HG03108 (cell line): ENCODE results near the gene UBA1.

Experiments
- ATAC-seq: cut with Tn5 transposase; IDR thresholded peaks from one replicate; pipeline ENCODE4 v1.9.1; 2021; ENCODE audit warnings: moderate library complexity; ENCODE audit not compliant: unreplicated experiment

Gene UBA1

GRCh38 chrX:47210661-47211425, 17.2 kb downstream of the UBA1 start:
- ATAC-seq, result no peak

GRCh38 chrX:47212381-47213293, 19.0 kb downstream of the UBA1 start:
- ATAC-seq, result no peak

- no peak for ATAC-seq
Measured at GRCh38 chrX:47214435-47215077, 20.9 kb downstream of the UBA1 start.

- no peak for ATAC-seq
Measured at GRCh38 chrX:47215291-47215900, 21.8 kb downstream of the UBA1 start.

GRCh38 chrX:47216393-47216925, 22.8 kb downstream of the UBA1 start:
- ATAC-seq, result no peak

GRCh38 chrX:47217121-47217851, 23.7 kb downstream of the UBA1 start:
- no peak for ATAC-seq

GRCh38 chrX:47217852-47218279, 24.2 kb downstream of the UBA1 start:
- peak; percentile 83 for ATAC-seq

- ATAC-seq, result peak; percentile 32
Measured at GRCh38 chrX:47218280-47218919, 24.8 kb downstream of the UBA1 start, which contains the start of gene CDK16. Gene CDK16 (plus strand): TSS chrX:47218681. CDS start chrX:47223558, 4,877 bp downstream.

GRCh38 chrX:47218920-47219815, 25.5 kb downstream of the UBA1 start:
- ATAC-seq, result no peak

- no peak for ATAC-seq
Measured at GRCh38 chrX:47221756-47222155, 28.1 kb downstream of the UBA1 start.

GRCh38 chrX:47222751-47223350, 29.2 kb downstream of the UBA1 start:
- ATAC-seq, result no peak

GRCh38 chrX:47223476-47224250, 30.0 kb downstream of the UBA1 start:
- ATAC-seq, result no peak

- no peak for ATAC-seq
Measured at GRCh38 chrX:47224266-47224895, 30.8 kb downstream of the UBA1 start.

GRCh38 chrX:47224896-47225290, 31.3 kb downstream of the UBA1 start:
- ATAC-seq, result no peak

GRCh38 chrX:47226071-47226470, 32.4 kb downstream of the UBA1 start:
- no peak for ATAC-seq

GRCh38 chrX:47226531-47227333, 33.1 kb downstream of the UBA1 start:
- ATAC-seq, result no peak
